ENCODE results near the gene PLXNA3. TPM values are rescaled to one million over a fixed set of nuclear protein-coding genes. Genes with fewer than 3 reads are reported as not detected.

The PLXNA3 gene
- total RNA-seq, result 20.3 and 22.1 TPM in 2 replicates

GRCh38 chrX:154458116-154458953, at the start of gene PLXNA3:
PLXNA3 (plus strand) TSS chrX:154458281; CDS start chrX:154460184, 1,903 bp downstream.

GRCh38 chrX:154409222-154409871, 48.7 kb upstream of the PLXNA3 start, which contains the start of gene DNASE1L1:
DNASE1L1 (minus strand) TSS chrX:154409254; CDS start chrX:154405568, 3,686 bp downstream.

GRCh38 chrX:154428176-154429171, 29.6 kb upstream of the PLXNA3 start, which contains the start of gene ATP6AP1:
ATP6AP1 (plus strand) TSS chrX:154428677; CDS start chrX:154428693, 16 bp downstream.

GRCh38 chrX:154436983-154437752, 20.9 kb upstream of the PLXNA3 start, which contains the start of gene GDI1:
GDI1 (plus strand) TSS chrX:154437154; CDS start chrX:154437255, 101 bp downstream.

GRCh38 chrX:154443992-154444754, 13.9 kb upstream of the PLXNA3 start, which contains the start of gene FAM50A:
FAM50A (plus strand) TSS chrX:154444141; CDS start chrX:154444236, 95 bp downstream.

GRCh38 chrX:154478728-154479622, 20.9 kb downstream of the PLXNA3 start, which contains the start of gene LAGE3:
LAGE3 (minus strand) TSS chrX:154479281; CDS start chrX:154478915, 366 bp downstream.

GRCh38 chrX:154486396-154487207, 28.5 kb downstream of the PLXNA3 start, which contains the start of gene UBL4A:
UBL4A (minus strand) TSS chrX:154486615; CDS start chrX:154486584, 31 bp downstream.

GRCh38 chrX:154490414-154491083, 32.5 kb downstream of the PLXNA3 start, which contains the start of gene SLC10A3:
SLC10A3 (minus strand) TSS chrX:154490629; CDS start chrX:154488940, 1,689 bp downstream.

GRCh38 chrX:154515966-154516655, 58.0 kb downstream of the PLXNA3 start, which contains the start of gene FAM3A:
FAM3A (minus strand) TSS chrX:154516232; CDS start chrX:154515772, 460 bp downstream.

Other genes starting within 250 kb of the PLXNA3 start
- not detected in 2 replicates for gene OPN1MW2, start 238.5 kb upstream of the PLXNA3 start, total RNA-seq
- gene OPN1MW3, start 200.7 kb upstream of the PLXNA3 start, total RNA-seq, result not detected in 2 replicates
- not detected in 2 replicates for gene TEX28, start 163.2 kb upstream of the PLXNA3 start, total RNA-seq
- gene TKTL1, start 162.5 kb upstream of the PLXNA3 start, total RNA-seq, result not detected in 2 replicates
- 2,321 and 2,651 TPM in 2 replicates for gene FLNA, start 83.6 kb upstream of the PLXNA3 start, total RNA-seq
- gene EMD, start 79.0 kb upstream of the PLXNA3 start, total RNA-seq, result 24.4 and 27.7 TPM in 2 replicates
- gene RPL10, start 59.9 kb upstream of the PLXNA3 start, total RNA-seq, result 2,053 and 2,384 TPM in 2 replicates
- gene DNASE1L1, start 49.0 kb upstream of the PLXNA3 start, total RNA-seq, result 128 and 141 TPM in 2 replicates
- gene TAFAZZIN, start 46.7 kb upstream of the PLXNA3 start, total RNA-seq, result 13.3 and 16.0 TPM in 2 replicates
- gene ATP6AP1, start 29.6 kb upstream of the PLXNA3 start, total RNA-seq, result 55.6 and 70.9 TPM in 2 replicates
- gene GDI1, start 21.1 kb upstream of the PLXNA3 start, total RNA-seq, result 90.6 and 111 TPM in 2 replicates
- 107 and 133 TPM in 2 replicates for gene FAM50A, start 14.1 kb upstream of the PLXNA3 start, total RNA-seq
- 14.2 and 20.3 TPM in 2 replicates for gene LAGE3, start 21.0 kb downstream of the PLXNA3 start, total RNA-seq
- gene UBL4A, start 28.3 kb downstream of the PLXNA3 start, total RNA-seq, result 35.7 and 43.7 TPM in 2 replicates
- 15.9 and 16.5 TPM in 2 replicates for gene SLC10A3, start 32.3 kb downstream of the PLXNA3 start, total RNA-seq
- gene FAM3A, start 58.0 kb downstream of the PLXNA3 start, total RNA-seq, result 29.7 and 31.0 TPM in 2 replicates
- 73.5 and 79.2 TPM in 2 replicates for gene G6PD, start 88.6 kb downstream of the PLXNA3 start, total RNA-seq
- 13.6 and 13.8 TPM in 2 replicates for gene IKBKG, start 89.3 kb downstream of the PLXNA3 start, total RNA-seq
- not detected in 2 replicates for gene CTAG1A, start 126.9 kb downstream of the PLXNA3 start, total RNA-seq
- not detected in 2 replicates for gene CTAG1B, start 161.0 kb downstream of the PLXNA3 start, total RNA-seq
- not detected in 2 replicates for gene CTAG2, start 195.3 kb downstream of the PLXNA3 start, total RNA-seq

All from aortic smooth muscle cell (primary cell).